Panc1 (cell line): ENCODE results near the gene TNRC18.
"Not testable (repeated sequence)": the region's sequence is repeated elsewhere in the genome, so short reads cannot be mapped to it uniquely, and the experiment has no call there.

ENCODE experiments used
- POLR2AphosphoS5 ChIP-seq: IDR thresholded peaks from 2 replicates; pipeline ENCODE4 v1.6.1; 2012; ENCODE audit warnings: mild to moderate bottlenecking, low read depth, low read length, moderate library complexity
- TF ChIP-seq, protein P1 (sequence below): fragments of 450-650 bp; IDR thresholded peaks from 2 replicates; pipeline ENCODE4 v1.5.1; 2017; ENCODE audit warnings: mild to moderate bottlenecking
- TF ChIP-seq, protein P2 (sequence below), 2 experiments: IDR thresholded peaks; 2 replicates each; pipeline ENCODE4 v1.6.1; 2011 to 2012; ENCODE audit warnings: low read depth in 2 of 2, control low read depth in 1 of 2, low read length in 1 of 2, mild to moderate bottlenecking in 1 of 2, moderate library complexity in 1 of 2; ENCODE audit not compliant: insufficient read depth in 1 of 2

DNA sequence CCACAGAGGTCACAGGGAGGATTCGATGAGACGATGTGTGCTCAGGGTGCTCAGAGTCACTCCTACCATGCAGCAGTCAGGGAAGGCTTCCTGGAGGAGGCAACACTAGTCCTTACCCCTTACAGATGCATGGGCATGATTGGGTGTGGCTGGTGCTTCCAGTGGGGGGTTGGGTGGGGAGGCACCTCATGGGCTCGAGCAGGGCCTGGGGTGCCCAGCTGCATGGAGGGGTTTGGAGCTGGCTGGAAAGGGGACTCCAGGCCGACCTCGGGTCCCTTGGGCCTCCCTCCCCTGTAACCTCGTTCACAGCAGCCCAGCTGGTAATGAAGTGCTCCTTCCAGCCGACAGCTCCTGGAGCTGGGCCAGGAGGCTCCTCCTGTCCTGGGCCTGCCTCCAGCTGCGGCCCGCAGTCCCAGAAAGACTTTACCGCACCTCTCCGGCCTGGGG, 148.6 kb downstream of the TNRC18 start:
- TF ChIP-seq, protein P1, sequence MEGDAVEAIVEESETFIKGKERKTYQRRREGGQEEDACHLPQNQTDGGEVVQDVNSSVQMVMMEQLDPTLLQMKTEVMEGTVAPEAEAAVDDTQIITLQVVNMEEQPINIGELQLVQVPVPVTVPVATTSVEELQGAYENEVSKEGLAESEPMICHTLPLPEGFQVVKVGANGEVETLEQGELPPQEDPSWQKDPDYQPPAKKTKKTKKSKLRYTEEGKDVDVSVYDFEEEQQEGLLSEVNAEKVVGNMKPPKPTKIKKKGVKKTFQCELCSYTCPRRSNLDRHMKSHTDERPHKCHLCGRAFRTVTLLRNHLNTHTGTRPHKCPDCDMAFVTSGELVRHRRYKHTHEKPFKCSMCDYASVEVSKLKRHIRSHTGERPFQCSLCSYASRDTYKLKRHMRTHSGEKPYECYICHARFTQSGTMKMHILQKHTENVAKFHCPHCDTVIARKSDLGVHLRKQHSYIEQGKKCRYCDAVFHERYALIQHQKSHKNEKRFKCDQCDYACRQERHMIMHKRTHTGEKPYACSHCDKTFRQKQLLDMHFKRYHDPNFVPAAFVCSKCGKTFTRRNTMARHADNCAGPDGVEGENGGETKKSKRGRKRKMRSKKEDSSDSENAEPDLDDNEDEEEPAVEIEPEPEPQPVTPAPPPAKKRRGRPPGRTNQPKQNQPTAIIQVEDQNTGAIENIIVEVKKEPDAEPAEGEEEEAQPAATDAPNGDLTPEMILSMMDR: not testable (repeated sequence)
- TF ChIP-seq, protein P2, sequence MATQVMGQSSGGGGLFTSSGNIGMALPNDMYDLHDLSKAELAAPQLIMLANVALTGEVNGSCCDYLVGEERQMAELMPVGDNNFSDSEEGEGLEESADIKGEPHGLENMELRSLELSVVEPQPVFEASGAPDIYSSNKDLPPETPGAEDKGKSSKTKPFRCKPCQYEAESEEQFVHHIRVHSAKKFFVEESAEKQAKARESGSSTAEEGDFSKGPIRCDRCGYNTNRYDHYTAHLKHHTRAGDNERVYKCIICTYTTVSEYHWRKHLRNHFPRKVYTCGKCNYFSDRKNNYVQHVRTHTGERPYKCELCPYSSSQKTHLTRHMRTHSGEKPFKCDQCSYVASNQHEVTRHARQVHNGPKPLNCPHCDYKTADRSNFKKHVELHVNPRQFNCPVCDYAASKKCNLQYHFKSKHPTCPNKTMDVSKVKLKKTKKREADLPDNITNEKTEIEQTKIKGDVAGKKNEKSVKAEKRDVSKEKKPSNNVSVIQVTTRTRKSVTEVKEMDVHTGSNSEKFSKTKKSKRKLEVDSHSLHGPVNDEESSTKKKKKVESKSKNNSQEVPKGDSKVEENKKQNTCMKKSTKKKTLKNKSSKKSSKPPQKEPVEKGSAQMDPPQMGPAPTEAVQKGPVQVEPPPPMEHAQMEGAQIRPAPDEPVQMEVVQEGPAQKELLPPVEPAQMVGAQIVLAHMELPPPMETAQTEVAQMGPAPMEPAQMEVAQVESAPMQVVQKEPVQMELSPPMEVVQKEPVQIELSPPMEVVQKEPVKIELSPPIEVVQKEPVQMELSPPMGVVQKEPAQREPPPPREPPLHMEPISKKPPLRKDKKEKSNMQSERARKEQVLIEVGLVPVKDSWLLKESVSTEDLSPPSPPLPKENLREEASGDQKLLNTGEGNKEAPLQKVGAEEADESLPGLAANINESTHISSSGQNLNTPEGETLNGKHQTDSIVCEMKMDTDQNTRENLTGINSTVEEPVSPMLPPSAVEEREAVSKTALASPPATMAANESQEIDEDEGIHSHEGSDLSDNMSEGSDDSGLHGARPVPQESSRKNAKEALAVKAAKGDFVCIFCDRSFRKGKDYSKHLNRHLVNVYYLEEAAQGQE (IDR thresholded peaks at IDR 0.05; ENCODE audit: insufficient read depth in 1 of 2, low read depth in 2 of 2, low read length in 1 of 2): not testable (repeated sequence)
- not testable (repeated sequence) for TF ChIP-seq POLR2AphosphoS5
